H54 (cell line): ENCODE results near the gene DDI1.

ENCODE experiments used
- DNase-seq: peaks from one replicate; pipeline ENCODE4 v3.0.0; 2011; ENCODE audit warnings: low spot score, mixed read lengths; ENCODE audit not compliant: insufficient read length
- FAIRE-seq: peaks from 3 replicates; lab custom pipeline; 2011; peaks lifted over from hg19 to GRCh38; lab: Jason Lieb, UNC
- POLR2A ChIP-seq: IDR thresholded peaks from 2 replicates; pipeline ENCODE4 v1.6.1; 2011; ENCODE audit warnings: low read depth, mild to moderate bottlenecking, low read length

The DDI1 gene

DNA sequence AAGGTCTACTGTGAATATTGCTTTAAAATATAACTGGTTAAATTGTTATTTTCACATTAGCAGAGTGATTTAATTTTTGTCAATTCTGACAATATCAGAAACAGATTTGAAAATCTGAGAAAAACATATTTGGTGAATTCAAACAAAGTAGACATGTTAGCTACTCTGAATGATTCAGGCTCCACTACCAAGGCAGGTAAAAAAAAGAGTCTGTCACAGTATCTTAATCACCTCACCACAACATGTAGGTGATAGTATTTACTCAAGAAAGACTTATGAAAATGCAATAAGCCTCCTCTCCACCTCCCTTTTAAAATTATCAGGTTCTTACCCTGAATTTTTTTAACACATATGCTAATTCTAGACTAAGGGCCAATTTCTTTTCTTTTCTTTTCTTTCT lies 42.6 kb downstream of the DDI1 start:
- no peak for DNase-seq
- FAIRE-seq = no peak
- TF ChIP-seq POLR2A = no peak

DNA sequence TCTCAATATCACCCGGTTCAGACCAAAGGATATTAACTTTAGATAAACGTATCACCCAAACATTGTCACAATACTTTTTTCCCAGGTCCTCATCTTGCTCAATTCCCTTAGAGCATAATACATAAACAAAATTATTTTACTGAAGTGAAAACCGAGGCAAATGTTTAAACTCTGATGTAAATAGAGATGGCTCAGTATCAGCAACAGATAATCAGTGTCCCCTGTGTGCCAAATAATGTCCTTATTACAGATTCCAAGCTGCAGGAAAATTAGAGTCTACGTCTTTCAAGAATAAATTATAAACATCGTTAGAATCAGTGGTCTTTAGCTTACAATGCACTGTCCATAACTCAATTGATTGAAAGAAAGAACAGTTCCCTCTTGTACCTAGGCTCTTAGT lies 50.2 kb downstream of the DDI1 start:
- no peak for FAIRE-seq
- no peak for TF ChIP-seq POLR2A

More for the DNA sequence above, 50.2 kb downstream of the DDI1 start:
- no peak for DNase-seq
